Natural killer cell treated with Interleukin-12 subunit alpha and Interleukin-12 subunit beta and Interleukin-15 and Interleukin-18, amount 100 ng/mL, for 72 hours (primary cell): ENCODE measurements around the gene SGCE. TPM values are rescaled to one million over a fixed set of nuclear protein-coding genes. Genes with fewer than 3 reads are reported as not detected.
A peak's percentile ranks its signal among the peaks of the same experiment; 100 is the strongest.

Source experiments
- ATAC-seq, 2 donors: fragments of 150-1000 bp; cut with Tn5 transposase in 1 of 2; sonication (Bioruptor Pico), chemical (Tn5 transposase) in 1 of 2; 2 replicates each; pipeline ENCODE4 v1.10.0; 2021
- DNase-seq: peaks from one replicate; pipeline ENCODE4 v3.0.0; 2022; ENCODE audit warnings: low spot score
- H3K27ac Mint-ChIP-seq, 2 donors: 1 replicate in 1 of 2; 2 replicates in 1 of 2; pipeline ENCODE4 v1.8.0; 2022; ENCODE audit warnings: mixed read lengths in 2 of 2, mild to moderate bottlenecking in 1 of 2, moderate library complexity in 1 of 2
- H3K27me3 Mint-ChIP-seq, 2 donors: 1 replicate in 1 of 2; 2 replicates in 1 of 2; pipeline ENCODE4 v1.8.0; 2022; ENCODE audit warnings: mixed read lengths in 2 of 2
- H3K36me3 Mint-ChIP-seq: one replicate; pipeline ENCODE4 v1.8.0; 2022; ENCODE audit warnings: mixed read lengths
- H3K4me1 Mint-ChIP-seq, 2 donors: 1 replicate in 1 of 2; 2 replicates in 1 of 2; pipeline ENCODE4 v1.8.0; 2022; ENCODE audit warnings: low read depth in 2 of 2, mixed read lengths in 2 of 2, mild to moderate bottlenecking in 1 of 2
- H3K4me3 Mint-ChIP-seq: one replicate; pipeline ENCODE4 v1.8.0; 2022; ENCODE audit warnings: mixed read lengths
- H3K9me3 Mint-ChIP-seq: 2 replicates; pipeline ENCODE4 v1.8.0; 2022; ENCODE audit warnings: mixed read lengths
- total RNA-seq, 2 donors: library from RNA; stranded (reverse); gene quantifications; one replicate each; pipeline ENCODE4 v1.2.3, GENCODE V29; 2022

Gene SGCE
- total RNA-seq, 2 donors from 2014 or later = 1.0 to 2.2 TPM

- H3K27ac Mint-ChIP-seq = no peak overlapping the region
- H3K27me3 Mint-ChIP-seq = peaks cover 18 to 40% of the 10 kb centered on the region in 2 donors
- DNase-seq (no peak), ATAC-seq (no peak)
- H3K36me3 Mint-ChIP-seq = no peaks in the 10 kb centered on the region
- no peaks in the 10 kb centered on the region for H3K9me3 Mint-ChIP-seq
- no peaks in the 10 kb centered on the region for H3K4me1 Mint-ChIP-seq
- no peak overlapping the region for H3K4me3 Mint-ChIP-seq
Observed at GRCh38 chr7:94630855-94631254, 25.1 kb downstream of the SGCE start.

DNA sequence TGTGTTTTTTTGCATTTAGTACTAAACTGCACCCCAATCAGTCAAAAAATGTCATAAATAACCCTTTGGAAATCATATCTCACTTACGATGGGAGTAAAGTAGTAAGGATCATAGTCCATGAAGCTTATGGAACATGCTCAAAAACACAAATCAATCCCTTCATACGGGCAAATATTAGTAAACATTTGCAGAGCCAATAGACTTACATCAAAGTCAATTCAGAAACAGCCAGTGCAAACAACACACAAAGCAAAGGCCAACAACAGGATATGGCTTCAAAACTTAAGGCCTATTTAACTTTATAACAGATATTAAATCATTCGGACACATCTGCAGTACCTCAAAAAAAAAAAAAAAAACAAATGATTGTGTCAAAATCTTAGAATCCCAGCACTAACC is 32.1 kb downstream of the SGCE start:
- Mint-ChIP-seq H3K36me3 (no peaks in the 10 kb centered on the region), H3K4me1 (peaks cover 0 to 8% of the 10 kb centered on the region in 2 donors), H3K27me3 (peaks cover 6 to 16% of the 10 kb centered on the region in 2 donors), H3K4me3 (no peak overlapping the region), H3K9me3 (no peaks in the 10 kb centered on the region), H3K27ac (no peak overlapping the region)
- DNase-seq = no peak
- ATAC-seq = no peak

- Mint-ChIP-seq H3K27ac (no peak overlapping the region), H3K27me3 (peaks cover 2 to 8% of the 10 kb centered on the region in 2 donors), H3K4me1 (peaks cover 0 to 8% of the 10 kb centered on the region in 2 donors), H3K36me3 (no peaks in the 10 kb centered on the region), H3K9me3 (no peaks in the 10 kb centered on the region), H3K4me3 (peak overlapping the region; percentile 34)
- DNase-seq = no peak
- no peak for ATAC-seq
Observed at GRCh38 chr7:94621120-94621519, 34.8 kb downstream of the SGCE start.

GRCh38 chr7:94620703-94621118 is 35.2 kb downstream of the SGCE start:
- Mint-ChIP-seq H3K4me1 (peaks cover 0 to 8% of the 10 kb centered on the region in 2 donors), H3K9me3 (no peaks in the 10 kb centered on the region), H3K4me3 (peak overlapping the region; percentile 34), H3K27ac (no peak overlapping the region), H3K36me3 (no peaks in the 10 kb centered on the region), H3K27me3 (peaks cover 2 to 5% of the 10 kb centered on the region in 2 donors)
- ATAC-seq = peak; percentile 94
- DNase-seq = peak; percentile 63

GRCh38 chr7:94618126-94618525 is 37.8 kb downstream of the SGCE start:
- ATAC-seq (no peak), DNase-seq (no peak)
- Mint-ChIP-seq H3K27me3 (peaks cover under 1 to 5% of the 10 kb centered on the region in 2 donors), H3K9me3 (no peaks in the 10 kb centered on the region), H3K36me3 (no peaks in the 10 kb centered on the region), H3K4me3 (no peak overlapping the region), H3K4me1 (peaks cover 0 to 8% of the 10 kb centered on the region in 2 donors), H3K27ac (no peak overlapping the region)

DNA sequence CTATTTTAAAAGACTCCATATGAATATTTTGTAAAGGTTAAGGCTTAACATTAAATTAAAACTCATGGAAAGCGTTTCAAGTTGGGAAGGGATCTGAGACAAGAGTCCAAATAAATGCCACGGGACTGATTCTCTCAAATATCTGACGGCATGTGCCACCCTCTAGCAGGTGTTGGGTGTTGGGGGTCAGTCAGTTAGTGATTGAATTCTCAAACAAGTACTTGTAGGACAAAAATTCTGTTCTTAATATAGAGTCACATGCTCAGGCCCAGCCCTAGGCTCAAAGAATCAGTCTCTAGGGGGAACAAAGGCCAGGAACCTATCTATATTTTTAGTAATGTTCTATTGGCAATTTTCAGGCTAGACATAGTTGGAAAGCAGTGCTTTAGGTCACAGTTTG is 39.1 kb downstream of the SGCE start:
- H3K36me3 Mint-ChIP-seq = no peaks in the 10 kb centered on the region
- peaks cover 0 to 8% of the 10 kb centered on the region in 2 donors for H3K4me1 Mint-ChIP-seq
- no peak overlapping the region for H3K27ac Mint-ChIP-seq
- DNase-seq (no peak), ATAC-seq (no peak)
- no peak overlapping the region for H3K4me3 Mint-ChIP-seq
- H3K9me3 Mint-ChIP-seq = no peaks in the 10 kb centered on the region
- peaks cover 7 to 8% of the 10 kb centered on the region in 2 donors for H3K27me3 Mint-ChIP-seq

DNA sequence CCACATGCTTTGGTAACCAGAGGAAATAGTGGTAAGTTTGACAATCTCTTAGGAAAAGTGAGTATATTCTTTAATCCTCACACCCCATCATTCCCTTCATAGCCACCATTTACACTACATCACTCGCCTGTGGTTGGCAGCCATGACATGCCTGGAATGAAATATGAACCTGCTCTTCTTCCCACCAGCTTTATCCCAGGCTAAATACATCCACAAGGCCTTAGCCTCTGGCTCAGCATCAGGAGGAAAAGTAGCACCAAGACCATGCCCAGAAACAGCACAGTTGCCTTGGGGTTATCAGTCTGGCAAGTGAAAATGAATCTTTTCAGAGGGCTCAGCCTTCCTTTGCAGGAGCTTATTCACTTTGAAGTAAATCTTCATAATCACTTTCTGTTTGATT is 40.3 kb downstream of the SGCE start:
- DNase-seq = no peak
- Mint-ChIP-seq H3K27ac (no peak overlapping the region), H3K4me3 (no peak overlapping the region), H3K27me3 (peaks cover 7 to 8% of the 10 kb centered on the region in 2 donors), H3K36me3 (no peaks in the 10 kb centered on the region), H3K9me3 (no peaks in the 10 kb centered on the region), H3K4me1 (peaks cover 0 to 2% of the 10 kb centered on the region in 2 donors)
- no peak for ATAC-seq

GRCh38 chr7:94612661-94613060 is 43.3 kb downstream of the SGCE start:
- Mint-ChIP-seq H3K36me3 (no peaks in the 10 kb centered on the region), H3K9me3 (peaks cover 5% of the 10 kb centered on the region), H3K4me3 (no peak overlapping the region), H3K27ac (no peak overlapping the region), H3K27me3 (peaks cover 13 to 17% of the 10 kb centered on the region in 2 donors), H3K4me1 (no peaks in the 10 kb centered on the region)
- ATAC-seq (no peak), DNase-seq (no peak)

DNA sequence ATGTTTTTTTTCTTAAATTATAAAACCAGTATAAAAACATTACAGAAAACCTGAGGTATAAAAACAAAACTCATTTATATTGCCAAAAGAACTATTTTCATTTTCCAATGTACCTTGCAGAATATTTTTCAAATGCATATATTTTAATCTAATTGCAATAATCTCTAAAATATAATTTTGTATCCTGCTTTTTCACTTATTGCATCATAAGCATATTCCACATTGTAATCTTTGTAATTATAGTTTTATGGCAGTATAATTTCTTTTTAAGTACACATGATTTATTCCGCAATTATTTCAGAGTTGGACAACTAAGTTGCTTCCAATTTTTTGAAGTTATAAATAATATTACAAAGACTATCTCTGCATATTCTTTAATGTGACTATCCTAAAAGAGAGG is 43.7 kb downstream of the SGCE start:
- DNase-seq = no peak
- Mint-ChIP-seq H3K36me3 (peaks cover 2% of the 10 kb centered on the region), H3K4me3 (no peak overlapping the region)

DNA sequence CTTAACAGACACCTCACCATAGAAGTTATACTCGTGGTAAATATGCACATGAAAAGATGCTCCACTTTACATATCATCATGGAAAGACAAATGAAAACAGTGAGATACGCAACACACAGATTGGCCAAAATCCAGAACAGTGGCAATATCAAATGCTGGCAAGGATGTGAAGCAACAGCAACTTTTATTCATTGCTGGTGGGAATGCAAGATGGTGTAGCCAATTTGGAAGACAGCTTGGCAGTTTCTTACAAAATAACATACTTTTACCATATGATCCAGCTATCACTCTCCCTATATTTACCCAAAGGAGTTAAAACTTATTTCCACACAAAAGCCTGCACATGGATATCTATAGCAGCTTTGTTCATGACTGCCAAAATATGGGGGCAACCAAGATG is 46.4 kb downstream of the SGCE start:
- ATAC-seq (no peak), DNase-seq (no peak)
- Mint-ChIP-seq H3K27me3 (peaks cover 20 to 33% of the 10 kb centered on the region in 2 donors), H3K36me3 (peaks cover 12% of the 10 kb centered on the region), H3K4me3 (no peak overlapping the region), H3K9me3 (peaks cover 12% of the 10 kb centered on the region), H3K4me1 (no peaks in the 10 kb centered on the region), H3K27ac (no peak overlapping the region)

More for the DNA sequence above, 43.7 kb downstream of the SGCE start:
- H3K27me3 Mint-ChIP-seq = peaks cover 13 to 20% of the 10 kb centered on the region in 2 donors
- peaks cover 6% of the 10 kb centered on the region for H3K9me3 Mint-ChIP-seq
- no peak for ATAC-seq
- H3K27ac Mint-ChIP-seq = no peak overlapping the region
- H3K4me1 Mint-ChIP-seq = no peaks in the 10 kb centered on the region

- Mint-ChIP-seq H3K27me3 (peaks cover 10 to 21% of the 10 kb centered on the region in 2 donors), H3K4me3 (no peak overlapping the region), H3K27ac (no peak overlapping the region), H3K9me3 (peaks cover 11% of the 10 kb centered on the region), H3K36me3 (peaks cover 12% of the 10 kb centered on the region), H3K4me1 (no peaks in the 10 kb centered on the region)
- DNase-seq (no peak), ATAC-seq (no peak)
Observed at GRCh38 chr7:94605031-94605430, 50.9 kb downstream of the SGCE start.

GRCh38 chr7:94602181-94602580 is 53.8 kb downstream of the SGCE start:
- Mint-ChIP-seq H3K27ac (no peak overlapping the region), H3K9me3 (peaks cover 6% of the 10 kb centered on the region), H3K27me3 (peaks cover 6 to 12% of the 10 kb centered on the region in 2 donors), H3K4me3 (no peak overlapping the region), H3K4me1 (no peaks in the 10 kb centered on the region), H3K36me3 (peaks cover 10% of the 10 kb centered on the region)
- DNase-seq (no peak), ATAC-seq (no peak)

DNA sequence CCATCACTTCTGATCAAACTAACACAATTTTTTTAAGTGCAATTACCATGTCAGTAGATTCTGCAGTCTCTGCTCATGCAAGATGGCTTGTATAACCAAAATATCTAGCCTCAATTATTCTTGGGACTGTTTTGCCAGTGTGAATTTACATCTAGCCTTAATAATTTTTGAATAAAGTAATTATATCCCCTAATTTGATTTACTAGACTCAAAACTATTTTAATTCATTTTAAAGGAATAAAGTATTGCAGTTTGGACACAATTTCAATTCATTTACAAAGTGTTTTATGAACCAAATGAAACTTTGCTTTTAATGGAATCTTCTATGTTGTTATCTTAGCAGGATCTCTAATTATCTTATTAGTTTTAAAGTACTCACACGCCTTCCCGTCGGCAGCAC is 55.7 kb downstream of the SGCE start:
- no peak for ATAC-seq
- peaks cover under 1% of the 10 kb centered on the region for H3K36me3 Mint-ChIP-seq
- DNase-seq = no peak

DNA sequence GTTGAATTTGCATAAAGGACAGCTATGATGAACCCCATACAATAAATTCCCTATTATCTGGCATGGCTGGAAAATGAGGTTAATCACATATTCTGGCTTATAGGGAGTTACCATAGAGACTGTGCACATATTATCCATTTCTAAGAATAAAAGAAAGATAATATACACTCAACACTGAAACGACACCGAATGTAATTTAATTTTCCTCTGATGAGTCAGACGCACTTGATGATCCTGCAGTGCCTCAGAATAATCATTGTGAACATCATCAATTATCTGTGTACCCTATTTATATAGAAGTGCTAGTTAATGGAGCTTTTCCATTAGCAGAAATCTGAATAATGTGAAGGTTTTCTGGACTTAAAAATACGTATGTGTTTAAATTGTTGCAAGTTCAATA is 60.2 kb downstream of the SGCE start:
- Mint-ChIP-seq H3K4me3 (no peak overlapping the region), H3K27me3 (no peaks in the 10 kb centered on the region), H3K4me1 (peaks cover 0 to 2% of the 10 kb centered on the region in 2 donors), H3K9me3 (no peaks in the 10 kb centered on the region), H3K27ac (no peak overlapping the region), H3K36me3 (no peaks in the 10 kb centered on the region)
- no peak for ATAC-seq
- no peak for DNase-seq

More for the DNA sequence above, 55.7 kb downstream of the SGCE start:
- H3K4me1 Mint-ChIP-seq = no peaks in the 10 kb centered on the region
- no peaks in the 10 kb centered on the region for H3K9me3 Mint-ChIP-seq
- H3K4me3 Mint-ChIP-seq = no peak overlapping the region
- H3K27me3 Mint-ChIP-seq = peaks cover 0 to 1% of the 10 kb centered on the region in 2 donors
- H3K27ac Mint-ChIP-seq = no peak overlapping the region

GRCh38 chr7:94594882-94595281 is 61.1 kb downstream of the SGCE start:
- H3K9me3 Mint-ChIP-seq = no peaks in the 10 kb centered on the region
- peaks cover 0 to 2% of the 10 kb centered on the region in 2 donors for H3K4me1 Mint-ChIP-seq
- no peak for ATAC-seq
- no peaks in the 10 kb centered on the region for H3K27me3 Mint-ChIP-seq
- H3K4me3 Mint-ChIP-seq = no peak overlapping the region
- DNase-seq = no peak
- no peak overlapping the region for H3K27ac Mint-ChIP-seq
- H3K36me3 Mint-ChIP-seq = no peaks in the 10 kb centered on the region
